GM18907 (cell line): ENCODE results near the gene CDH8.

Experiments used
- ATAC-seq: cut with Tn5 transposase; IDR thresholded peaks from one replicate; pipeline ENCODE4 v1.9.1; 2021; ENCODE audit warnings: mild to moderate bottlenecking, moderate library complexity; ENCODE audit not compliant: unreplicated experiment

Gene CDH8

DNA sequence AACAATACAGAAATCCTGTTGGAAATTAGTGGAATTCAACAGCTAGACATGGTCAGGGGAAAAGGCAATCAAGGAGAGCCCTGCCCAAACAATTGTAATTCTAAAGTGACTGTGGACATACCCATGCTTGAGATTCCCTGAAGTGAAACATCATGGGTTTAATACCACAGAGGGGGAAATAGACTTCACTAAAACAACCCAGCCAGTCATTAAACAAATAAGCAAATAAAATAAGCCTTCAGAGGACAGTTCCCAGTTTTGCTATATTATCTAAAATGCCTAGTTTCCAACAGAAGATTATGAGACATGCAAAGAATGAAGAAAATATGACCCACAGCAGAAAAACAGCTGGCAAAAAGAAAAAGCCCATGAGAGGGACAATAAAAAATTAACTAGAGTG lies 376.3 kb downstream of the CDH8 start:
- no peak for ATAC-seq

DNA sequence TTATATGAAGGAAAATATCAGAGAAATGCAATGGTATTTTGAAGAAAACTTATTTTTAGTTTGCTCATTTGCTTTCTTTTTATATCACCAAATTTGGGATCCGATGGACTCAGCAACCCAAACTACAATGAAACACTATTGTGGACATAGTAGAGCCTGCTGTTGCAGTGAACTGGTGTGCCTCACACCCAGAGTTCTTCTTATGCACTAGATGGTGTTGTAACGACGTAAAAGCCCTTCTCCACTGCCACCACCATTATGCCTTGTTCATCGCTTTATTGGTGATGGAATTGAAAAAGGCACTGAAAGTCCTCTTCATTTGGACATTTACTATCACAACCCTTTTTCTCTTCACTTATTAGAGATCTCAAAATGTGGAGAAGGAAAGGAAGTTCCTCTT lies 381.3 kb downstream of the CDH8 start:
- ATAC-seq = no peak

DNA sequence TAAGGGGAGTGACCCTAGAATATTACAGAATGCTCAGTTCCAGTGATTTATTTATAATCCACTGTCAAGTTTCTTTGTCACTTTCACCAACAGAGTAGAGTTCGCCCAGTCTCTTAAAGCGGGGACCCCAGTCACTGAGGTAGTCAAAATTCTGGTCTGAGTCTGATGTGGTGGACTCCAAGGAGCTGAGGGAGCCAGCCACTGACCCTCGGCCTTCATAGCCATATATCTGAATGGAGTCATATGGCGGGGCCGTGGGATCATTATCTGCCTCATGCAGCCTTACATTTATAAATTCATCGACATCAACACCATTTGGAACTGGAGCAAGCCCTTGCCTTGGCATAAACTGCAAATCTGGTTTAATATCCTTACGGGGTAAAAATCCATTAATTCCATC lies 382.7 kb downstream of the CDH8 start:
- no peak for ATAC-seq

DNA sequence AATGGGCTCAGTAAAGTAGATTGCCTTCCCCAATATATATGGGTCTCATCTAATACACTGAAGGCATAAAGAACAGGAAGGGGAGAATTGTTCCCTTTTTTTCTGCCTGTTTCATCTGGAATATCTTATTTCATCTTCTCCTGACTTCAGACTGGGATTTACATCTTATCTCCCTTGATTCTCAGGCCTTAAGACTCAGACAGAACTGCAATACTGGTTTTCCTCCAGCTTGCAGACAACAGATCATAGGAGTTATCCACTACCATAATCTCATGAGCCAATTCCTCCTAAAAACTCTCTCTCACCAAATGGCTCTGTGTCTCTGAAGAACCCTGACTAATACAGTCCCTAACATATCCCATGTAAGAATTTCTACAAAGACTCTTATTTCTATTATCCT lies 390.7 kb downstream of the CDH8 start:
- ATAC-seq = no peak

DNA sequence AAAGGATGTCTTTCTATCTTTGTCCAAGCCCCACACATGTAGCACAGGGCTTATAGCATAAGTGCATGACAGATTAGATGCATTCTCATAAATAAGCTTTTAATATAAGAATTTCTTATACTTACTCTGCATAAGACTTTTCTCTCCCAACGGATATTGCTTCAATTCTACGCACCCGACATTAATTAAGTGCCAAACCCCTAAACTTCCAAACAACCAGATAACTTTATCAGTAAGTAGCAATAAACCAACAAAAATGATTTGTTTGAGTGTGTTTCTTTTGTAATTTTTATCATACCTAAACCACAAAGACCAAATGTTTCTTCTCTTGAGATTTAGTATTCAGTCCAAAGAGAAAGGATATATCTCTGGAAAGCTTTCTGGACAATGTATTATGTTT lies 391.5 kb downstream of the CDH8 start:
- no peak for ATAC-seq

DNA sequence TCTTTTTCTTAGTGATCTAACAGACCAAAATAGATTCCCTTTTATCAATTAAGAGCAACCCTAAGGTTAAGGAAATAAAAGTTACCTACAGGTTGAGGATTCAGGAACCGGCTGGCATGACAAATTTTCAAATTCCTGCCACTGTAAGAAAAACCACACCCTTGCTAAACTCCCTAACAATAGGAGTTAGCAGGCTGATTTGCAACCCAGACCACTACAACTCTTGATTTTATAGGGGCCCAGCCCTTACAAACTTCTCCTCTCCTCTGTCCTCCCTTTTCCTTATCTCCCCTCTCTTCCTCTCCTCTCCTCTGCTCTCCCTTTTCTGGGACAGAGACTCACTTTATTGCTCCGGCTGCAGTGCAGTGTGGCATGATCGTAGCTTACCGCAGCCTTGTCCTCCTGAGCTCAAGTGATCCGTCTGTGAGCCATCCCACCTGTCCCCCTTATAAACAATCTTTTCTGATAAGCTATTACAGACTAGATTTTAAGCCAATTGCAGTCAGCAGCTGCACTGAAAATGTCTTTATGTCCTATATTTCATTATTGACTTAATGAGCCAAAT lies 418.9 kb downstream of the CDH8 start:
- ATAC-seq = no peak

DNA sequence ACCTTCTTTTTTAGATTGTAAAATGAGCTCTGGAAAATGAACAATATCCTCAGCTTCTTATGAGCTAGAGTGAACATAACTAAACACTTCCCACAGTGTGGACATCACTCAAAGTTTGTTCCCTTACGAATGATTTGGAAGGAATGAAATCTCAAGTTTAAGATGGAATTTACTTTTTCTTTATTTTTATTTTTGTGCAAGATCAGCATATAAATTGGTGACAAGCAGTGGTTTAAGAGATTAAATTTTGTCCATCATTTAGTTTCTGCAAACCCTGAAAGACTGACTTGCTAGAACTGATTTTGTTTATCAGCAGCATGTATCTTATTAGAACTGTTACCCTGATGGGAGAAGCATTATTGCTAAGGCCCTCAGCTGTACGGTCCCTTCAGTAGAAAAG lies 420.1 kb downstream of the CDH8 start:
- ATAC-seq = no peak

DNA sequence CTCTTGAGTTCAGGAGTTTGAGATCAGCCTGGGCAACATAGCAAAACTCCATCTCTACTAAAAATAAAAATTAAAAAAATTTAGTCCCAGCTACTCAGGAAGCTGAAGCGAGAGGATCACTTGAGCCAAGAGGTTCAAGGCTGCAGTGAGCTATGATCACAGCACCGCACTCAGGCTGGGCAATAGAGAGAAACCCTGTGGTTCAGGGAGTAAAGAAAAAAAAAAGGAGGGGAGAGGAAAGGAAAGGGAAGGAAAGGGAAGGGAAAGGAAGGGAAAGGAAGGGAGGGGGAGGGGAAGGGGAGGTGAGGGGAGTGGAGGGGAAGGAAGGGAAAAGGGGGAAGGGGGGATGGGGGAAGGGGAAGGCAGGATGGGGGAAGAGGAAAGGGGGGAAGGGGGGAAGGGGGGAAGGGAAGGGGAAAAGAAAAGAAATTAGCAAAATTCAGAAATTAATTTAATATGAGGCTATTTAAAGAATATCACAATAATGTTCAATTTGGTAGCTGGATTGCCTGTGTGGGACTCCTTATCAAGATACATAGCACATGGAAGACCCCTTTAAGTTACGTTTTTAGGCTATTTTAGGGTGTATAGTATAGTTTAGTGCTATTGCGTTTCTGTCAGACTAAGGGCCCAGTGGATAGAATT lies 424.3 kb downstream of the CDH8 start:
- ATAC-seq = no peak

DNA sequence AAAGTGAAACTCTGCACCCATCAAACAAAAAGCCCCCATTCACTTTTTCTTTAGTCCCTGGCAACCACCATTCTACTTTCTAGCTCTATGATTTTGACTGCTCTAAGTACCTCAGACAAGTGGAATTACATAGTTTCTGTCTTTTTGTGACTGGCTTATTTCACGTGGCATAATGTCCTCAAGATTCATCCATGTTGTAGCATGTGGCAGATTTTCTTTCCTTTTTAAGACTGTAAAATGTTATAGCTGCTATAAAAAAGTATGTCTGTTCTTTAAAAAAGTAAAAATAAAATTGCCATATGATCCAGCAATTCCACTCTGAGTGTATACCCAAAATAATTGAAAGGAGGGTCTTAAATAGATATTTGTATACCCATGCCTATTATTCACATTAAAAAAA lies 429.7 kb downstream of the CDH8 start:
- no peak for ATAC-seq
